Immature natural killer cell (primary cell): Measurements from ENCODE around the gene DOCK1. TPM values are rescaled to one million over a fixed set of nuclear protein-coding genes. Genes with fewer than 3 reads are reported as not detected.

ENCODE experiments used
- DNase-seq, 3 donors: peaks; one replicate each; pipeline ENCODE4 v3.0.0; 2022; ENCODE audit warnings: mixed read lengths in 1 of 3
- H3K27ac Mint-ChIP-seq, 6 donors: one replicate each; pipeline ENCODE4 v1.8.0; 2020; ENCODE audit warnings: mixed read lengths in 6 of 6, mild to moderate bottlenecking in 5 of 6, inconsistent platforms in 4 of 6, moderate library complexity in 3 of 6
- H3K27me3 Mint-ChIP-seq, 3 donors: one replicate each; pipeline ENCODE4 v1.8.0; 2020 to 2021; ENCODE audit warnings: low read depth in 3 of 3, mild to moderate bottlenecking in 3 of 3, mixed read lengths in 3 of 3, moderate library complexity in 3 of 3, inconsistent platforms in 1 of 3
- H3K36me3 Mint-ChIP-seq, 3 donors: one replicate each; pipeline ENCODE4 v1.8.0; 2020; ENCODE audit warnings: mixed read lengths in 3 of 3, inconsistent platforms in 2 of 3, mild to moderate bottlenecking in 2 of 3
- H3K4me1 Mint-ChIP-seq, 2 donors: one replicate each; pipeline ENCODE4 v1.8.0; 2020; ENCODE audit warnings: inconsistent platforms in 2 of 2, mild to moderate bottlenecking in 2 of 2, mixed read lengths in 2 of 2, moderate library complexity in 1 of 2
- H3K4me3 Mint-ChIP-seq, 5 donors: one replicate each; pipeline ENCODE4 v1.8.0; 2020; ENCODE audit warnings: mild to moderate bottlenecking in 5 of 5, mixed read lengths in 5 of 5, inconsistent platforms in 3 of 5, moderate library complexity in 3 of 5
- H3K9me3 Mint-ChIP-seq, 6 donors: one replicate each; pipeline ENCODE4 v1.8.0; 2020; ENCODE audit warnings: mild to moderate bottlenecking in 6 of 6, mixed read lengths in 6 of 6, inconsistent platforms in 4 of 6, moderate library complexity in 3 of 6
- polyA plus RNA-seq, 3 donors: library from polyadenylated mRNA; unstranded; fragments of 300-500 nt; fragmentation: Illumina TruSeq; gene quantifications; one replicate each; pipeline ENCODE4 v1.2.3, GENCODE V29; 2021

The DOCK1 gene
- polyA plus RNA-seq, 3 donors from 2014 or later, result 0.37 TPM; not detected in 2

DNA sequence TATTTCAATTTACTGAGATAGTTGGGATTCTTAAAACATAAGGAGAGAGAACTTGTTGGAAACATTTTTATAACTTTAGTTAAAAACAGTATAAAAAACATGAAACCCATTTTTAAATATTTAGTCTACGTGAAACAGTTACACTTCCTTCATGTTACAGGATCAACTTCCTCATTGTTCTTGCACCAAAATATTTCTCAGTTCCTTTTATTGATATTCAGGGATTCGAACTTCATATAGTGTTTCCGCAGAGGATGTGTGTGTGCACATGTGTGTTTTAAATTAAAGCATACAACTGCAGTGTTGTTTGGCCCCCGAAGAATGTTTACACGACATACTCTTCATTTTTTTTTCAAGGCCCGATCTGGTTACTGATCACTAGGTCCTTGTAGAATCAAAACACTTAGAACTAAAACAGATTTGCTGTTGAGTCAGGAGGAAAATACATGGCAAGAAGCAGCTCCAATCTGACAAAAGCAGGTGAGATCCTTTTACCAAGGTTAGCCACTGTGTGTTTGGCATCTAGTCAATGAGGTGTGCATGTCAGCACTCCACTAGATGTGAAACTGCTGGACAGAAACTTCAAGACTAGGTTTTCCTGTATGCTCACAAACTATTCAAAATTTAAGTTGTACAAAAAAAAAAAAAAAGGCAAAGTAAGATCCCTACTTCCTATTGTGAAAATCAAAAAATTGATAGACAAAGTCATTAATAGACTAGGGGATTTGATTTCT is 230.8 kb downstream of the DOCK1 start:
- Mint-ChIP-seq H3K36me3 (no peaks in the 10 kb centered on the region), H3K27me3 (peaks cover 0 to 1% (median 0%) of the 10 kb centered on the region in 3 donors), H3K9me3 (no peaks in the 10 kb centered on the region), H3K4me1 (no peaks in the 10 kb centered on the region), H3K27ac (no peak overlapping the region), H3K4me3 (no peak overlapping the region)
- DNase-seq, result no peak

DNA sequence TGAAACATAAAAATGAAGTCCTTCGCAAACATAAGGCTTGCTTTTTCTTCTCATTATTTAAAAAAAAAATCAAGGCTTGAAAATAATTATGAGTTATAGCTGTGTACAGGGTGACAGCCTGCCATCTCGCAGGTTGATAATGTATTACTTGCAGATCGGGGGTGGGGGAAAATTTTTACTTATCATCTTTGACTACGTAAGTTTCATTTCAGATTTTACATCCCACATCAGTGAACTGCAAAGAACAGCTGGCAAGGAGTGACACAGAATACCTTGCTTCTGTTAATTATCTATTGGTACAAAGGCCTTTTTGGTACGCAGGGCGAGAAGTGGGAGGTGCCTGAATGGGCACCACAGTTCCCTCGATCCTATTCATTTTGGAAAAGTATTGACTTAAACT is 232.2 kb downstream of the DOCK1 start:
- H3K4me1 Mint-ChIP-seq, result no peaks in the 10 kb centered on the region
- DNase-seq, result no peak
- no peak overlapping the region for H3K4me3 Mint-ChIP-seq
- no peaks in the 10 kb centered on the region for H3K36me3 Mint-ChIP-seq
- no peak overlapping the region for H3K27ac Mint-ChIP-seq
- peaks cover 0 to 2% (median 1%) of the 10 kb centered on the region in 3 donors for H3K27me3 Mint-ChIP-seq
- H3K9me3 Mint-ChIP-seq, result no peaks in the 10 kb centered on the region

DNA sequence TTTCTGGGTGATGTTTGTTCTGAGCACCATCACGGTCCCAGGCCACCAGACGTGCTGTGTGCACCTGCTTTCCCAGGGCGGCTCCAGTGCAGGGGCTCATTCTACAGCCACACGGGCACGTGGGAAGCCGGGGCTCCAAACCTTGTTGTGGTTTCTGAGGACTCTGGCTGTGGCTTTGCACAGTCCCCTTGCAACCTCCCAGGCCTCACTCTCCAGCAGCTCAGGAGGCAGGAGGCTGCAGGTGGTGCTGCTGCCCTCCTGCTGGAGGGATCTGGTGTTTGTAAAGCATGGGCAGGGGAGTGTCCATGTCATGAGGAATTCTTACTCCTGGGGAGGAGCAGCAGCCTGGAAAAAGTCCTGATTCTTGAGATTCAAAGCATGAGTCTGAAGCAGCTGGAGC is 236.9 kb downstream of the DOCK1 start:
- Mint-ChIP-seq H3K4me1 (no peaks in the 10 kb centered on the region), H3K36me3 (no peaks in the 10 kb centered on the region), H3K4me3 (no peak overlapping the region), H3K9me3 (no peaks in the 10 kb centered on the region), H3K27ac (no peak overlapping the region), H3K27me3 (peaks cover 0 to 3% (median 0%) of the 10 kb centered on the region in 3 donors)
- DNase-seq, result no peak

DNA sequence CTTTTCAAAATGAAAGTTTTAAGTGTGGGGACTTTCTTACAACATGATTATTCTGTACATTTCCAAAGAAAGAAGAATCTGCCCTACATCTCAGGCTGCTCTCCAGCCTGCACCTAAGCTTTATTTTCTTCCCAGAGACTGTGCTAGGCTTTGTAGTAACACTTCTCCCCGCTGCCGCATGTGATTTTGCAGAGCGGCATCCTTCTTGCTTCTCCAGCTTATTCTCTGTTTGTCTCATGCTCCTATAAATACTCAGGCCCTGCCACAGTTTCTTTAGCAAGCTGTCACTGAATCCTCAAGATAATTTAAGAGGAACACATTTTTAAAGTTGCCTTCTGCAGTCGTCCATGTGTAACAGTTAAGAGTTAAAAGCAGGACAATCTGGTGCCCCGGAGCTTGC is 237.6 kb downstream of the DOCK1 start:
- no peak for DNase-seq
- Mint-ChIP-seq H3K4me3 (no peak overlapping the region), H3K27me3 (peaks cover 0 to 3% (median 0%) of the 10 kb centered on the region in 3 donors), H3K27ac (no peak overlapping the region), H3K36me3 (no peaks in the 10 kb centered on the region), H3K4me1 (no peaks in the 10 kb centered on the region), H3K9me3 (peaks cover 0 to 2% (median 0%) of the 10 kb centered on the region in 6 donors)

DNA sequence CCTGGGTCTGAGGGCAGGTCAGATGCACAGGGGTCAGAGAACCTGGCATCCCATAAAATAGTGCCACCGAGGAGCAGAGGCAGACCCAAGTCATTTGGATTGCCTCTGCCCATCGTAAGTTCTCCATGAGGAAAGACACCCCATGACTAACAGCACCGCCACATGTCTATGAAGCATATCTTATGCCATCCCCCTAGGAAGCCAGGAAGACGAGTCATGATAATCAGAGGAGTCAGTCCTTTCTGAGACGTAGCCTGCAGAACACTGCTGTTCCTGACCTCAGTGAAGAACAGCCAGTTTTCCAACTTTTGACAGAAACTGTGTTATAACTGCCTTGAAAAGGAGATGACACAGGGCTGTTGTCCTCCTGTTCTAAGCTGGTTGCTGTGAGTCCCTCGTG is 239.9 kb downstream of the DOCK1 start:
- peaks cover 0 to 6% (median 4%) of the 10 kb centered on the region in 3 donors for H3K27me3 Mint-ChIP-seq
- no peak overlapping the region for H3K27ac Mint-ChIP-seq
- H3K36me3 Mint-ChIP-seq, result no peaks in the 10 kb centered on the region
- peaks cover 0 to 2% (median 0%) of the 10 kb centered on the region in 6 donors for H3K9me3 Mint-ChIP-seq
- peaks cover 0 to 3% of the 10 kb centered on the region in 2 donors for H3K4me1 Mint-ChIP-seq
- no peak for DNase-seq
- no peak overlapping the region for H3K4me3 Mint-ChIP-seq

DNA sequence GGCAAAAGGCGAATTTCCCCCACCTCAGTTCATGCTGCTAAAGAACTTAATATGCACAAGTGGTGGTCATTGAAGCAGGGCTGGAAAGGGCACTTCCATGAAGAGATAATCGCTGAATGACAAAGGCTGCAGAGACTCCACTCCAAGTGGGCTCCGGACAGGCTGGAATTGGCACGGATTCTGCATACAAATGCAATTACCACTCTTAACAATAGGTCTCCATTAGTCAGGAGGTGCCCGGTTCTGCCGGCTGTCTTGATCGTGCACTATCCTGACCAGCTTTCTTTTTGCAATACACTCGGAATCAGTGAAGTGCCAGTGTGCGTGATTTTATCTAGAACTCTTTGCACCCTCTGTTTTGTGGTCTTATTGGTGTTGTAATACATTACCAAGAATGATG is 241.4 kb downstream of the DOCK1 start:
- H3K4me1 Mint-ChIP-seq, result peaks cover 0 to 3% of the 10 kb centered on the region in 2 donors
- no peak overlapping the region for H3K4me3 Mint-ChIP-seq
- no peaks in the 10 kb centered on the region for H3K36me3 Mint-ChIP-seq
- DNase-seq, result no peak
- peaks cover 0 to 6% (median 4%) of the 10 kb centered on the region in 3 donors for H3K27me3 Mint-ChIP-seq
- peaks cover 0 to 2% (median 0%) of the 10 kb centered on the region in 6 donors for H3K9me3 Mint-ChIP-seq
- H3K27ac Mint-ChIP-seq, result no peak overlapping the region

DNA sequence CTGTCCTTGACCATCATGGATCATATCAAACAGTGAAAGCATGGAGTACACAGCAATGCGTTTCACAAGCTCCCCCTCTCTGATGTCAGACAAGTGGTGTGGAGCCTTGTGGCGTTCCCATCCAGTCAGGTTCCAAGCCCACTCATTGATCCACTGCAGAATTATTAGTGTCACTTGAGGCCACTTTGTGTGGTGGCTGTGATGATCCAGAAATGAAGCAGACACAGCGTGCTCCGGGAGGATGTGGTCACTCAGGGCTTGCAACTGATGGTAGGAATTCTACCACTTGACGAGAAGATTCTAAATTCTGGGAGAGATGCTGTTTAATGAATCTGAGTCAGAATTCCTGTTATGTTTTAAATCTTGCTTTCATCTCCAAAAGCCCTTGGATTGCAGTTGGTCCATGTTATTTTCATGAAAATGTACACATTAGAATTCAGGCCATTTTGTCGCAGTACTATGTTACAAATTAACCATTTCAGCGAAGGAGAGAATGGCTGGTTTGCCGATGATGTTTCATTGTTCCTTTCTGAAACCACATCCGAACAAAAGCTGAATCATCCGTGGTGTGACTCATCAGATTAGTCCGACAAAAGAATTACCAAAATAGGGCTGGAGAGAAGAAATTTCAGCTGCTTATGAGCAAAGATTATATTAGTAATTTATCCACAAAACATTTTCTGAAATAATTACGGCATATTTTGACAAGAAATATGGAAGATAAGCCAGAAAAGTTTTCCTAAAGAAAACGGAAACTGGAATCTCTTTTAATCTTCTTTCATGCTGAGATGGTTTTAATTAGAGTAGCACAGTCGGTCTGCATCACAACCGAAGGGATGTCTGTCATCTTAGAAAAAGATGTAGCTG is 243.1 kb downstream of the DOCK1 start:
- no peaks in the 10 kb centered on the region for H3K36me3 Mint-ChIP-seq
- peaks cover 0 to 3% of the 10 kb centered on the region in 2 donors for H3K4me1 Mint-ChIP-seq
- H3K27ac Mint-ChIP-seq, result no peak overlapping the region
- H3K4me3 Mint-ChIP-seq, result no peak overlapping the region
- peaks cover 0 to 4% (median 3%) of the 10 kb centered on the region in 3 donors for H3K27me3 Mint-ChIP-seq
- H3K9me3 Mint-ChIP-seq, result peaks cover 0 to 2% (median 0%) of the 10 kb centered on the region in 6 donors
- DNase-seq, result no peak

DNA sequence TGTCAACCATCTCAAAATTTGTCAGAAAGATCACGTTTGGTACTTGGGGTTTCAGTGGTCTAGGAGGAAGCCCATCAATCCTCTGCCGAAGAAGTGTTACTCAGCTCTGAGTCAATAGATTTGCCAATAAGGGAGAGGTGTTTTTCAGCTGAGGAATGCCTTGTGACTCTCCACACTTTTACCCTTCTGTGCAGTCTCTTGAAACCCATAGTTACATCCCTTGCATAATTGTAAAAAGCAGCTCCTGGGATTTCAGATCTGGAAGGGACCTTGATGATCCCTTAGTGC is 243.6 kb downstream of the DOCK1 start:
- Mint-ChIP-seq H3K27ac (no peak overlapping the region), H3K36me3 (no peaks in the 10 kb centered on the region), H3K4me1 (peaks cover 0 to 3% of the 10 kb centered on the region in 2 donors), H3K27me3 (peaks cover 0 to 4% (median 3%) of the 10 kb centered on the region in 3 donors), H3K9me3 (peaks cover 0 to 2% (median 0%) of the 10 kb centered on the region in 6 donors), H3K4me3 (no peak overlapping the region)
- DNase-seq, result no peak

DNA sequence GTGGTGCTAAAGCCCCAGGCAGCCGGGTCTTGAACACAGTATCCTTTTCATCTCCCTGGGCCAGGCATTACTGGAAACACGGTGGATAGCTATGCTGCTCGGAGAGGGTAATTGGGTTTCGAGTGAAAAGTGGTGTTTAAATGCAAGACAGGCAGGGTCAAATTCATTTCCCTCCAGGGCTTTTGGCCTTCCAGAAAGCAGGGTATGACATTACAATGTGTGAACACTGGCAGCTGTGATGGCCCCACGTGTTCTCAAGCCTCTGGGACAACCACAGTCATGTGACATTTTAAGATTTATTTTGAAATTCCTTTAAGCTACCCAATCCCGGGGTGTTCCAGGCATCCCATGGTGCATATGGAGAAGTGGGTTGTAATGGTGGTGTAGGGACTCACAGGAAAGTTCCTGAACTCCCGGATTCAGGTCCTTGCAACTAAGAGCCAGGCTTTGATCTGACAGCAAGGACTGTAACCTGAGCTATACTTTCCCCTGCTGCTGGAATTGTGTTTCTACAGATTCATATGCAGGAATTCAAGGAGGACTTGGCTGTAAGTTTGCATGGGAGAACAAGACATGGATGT is 244.4 kb downstream of the DOCK1 start:
- H3K27ac Mint-ChIP-seq, result no peak overlapping the region
- H3K4me1 Mint-ChIP-seq, result peaks cover 0 to 3% of the 10 kb centered on the region in 2 donors
- no peaks in the 10 kb centered on the region for H3K36me3 Mint-ChIP-seq
- peaks cover 0 to 4% (median 3%) of the 10 kb centered on the region in 3 donors for H3K27me3 Mint-ChIP-seq
- no peak for DNase-seq
- H3K4me3 Mint-ChIP-seq, result no peak overlapping the region
- peaks cover 0 to 2% (median 0%) of the 10 kb centered on the region in 6 donors for H3K9me3 Mint-ChIP-seq

DNA sequence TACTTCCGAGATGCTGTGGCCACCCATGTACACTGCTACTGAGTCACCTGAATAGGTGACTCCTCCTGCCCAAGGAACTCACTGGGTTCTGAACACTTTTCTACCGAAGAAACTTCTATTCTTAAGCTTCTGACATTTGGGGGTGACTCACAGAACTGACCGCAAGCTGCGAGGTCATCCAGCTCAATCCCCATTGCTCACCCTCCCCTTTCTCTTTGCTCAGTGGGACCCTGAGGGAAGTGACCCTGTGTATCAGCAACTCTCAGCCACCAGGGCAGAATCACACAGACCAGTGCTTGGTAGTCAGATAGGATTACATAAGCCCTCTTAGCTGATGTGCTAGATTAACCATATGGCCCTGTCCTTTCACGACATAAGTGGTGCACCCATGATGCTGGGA is 244.9 kb downstream of the DOCK1 start:
- Mint-ChIP-seq H3K36me3 (no peaks in the 10 kb centered on the region), H3K9me3 (peaks cover 0 to 2% (median 0%) of the 10 kb centered on the region in 6 donors), H3K4me1 (peaks cover 0 to 3% of the 10 kb centered on the region in 2 donors), H3K27me3 (peaks cover 0 to 4% (median 3%) of the 10 kb centered on the region in 3 donors), H3K4me3 (no peak overlapping the region), H3K27ac (no peak overlapping the region)
- DNase-seq, result no peak

DNA sequence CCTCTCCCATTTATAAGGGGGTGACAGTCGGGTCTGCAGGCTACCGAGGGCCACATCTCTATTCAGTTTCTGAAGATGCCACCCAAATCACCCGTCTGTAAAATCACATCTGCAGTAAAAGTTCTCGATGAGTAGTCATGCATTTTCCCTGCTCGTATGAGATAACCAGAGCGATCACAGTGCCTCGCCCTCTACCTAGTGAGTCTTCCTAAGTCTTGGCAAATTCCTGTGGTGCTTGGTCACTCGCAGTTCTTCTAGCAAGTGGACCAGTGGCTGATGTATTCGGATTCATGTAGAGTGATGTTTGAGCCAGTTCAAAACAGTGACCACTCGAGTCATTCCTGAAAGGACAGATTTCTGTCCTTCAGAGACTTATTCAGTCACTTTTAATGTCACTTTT is 246.3 kb downstream of the DOCK1 start:
- no peak for DNase-seq
- H3K9me3 Mint-ChIP-seq, result peaks cover 0 to 5% (median 0%) of the 10 kb centered on the region in 6 donors
- H3K4me1 Mint-ChIP-seq, result peaks cover 0 to 3% of the 10 kb centered on the region in 2 donors
- H3K27ac Mint-ChIP-seq, result no peak overlapping the region
- H3K4me3 Mint-ChIP-seq, result no peak overlapping the region
- peaks cover 0 to 6% (median 3%) of the 10 kb centered on the region in 3 donors for H3K27me3 Mint-ChIP-seq
- H3K36me3 Mint-ChIP-seq, result no peaks in the 10 kb centered on the region

DNA sequence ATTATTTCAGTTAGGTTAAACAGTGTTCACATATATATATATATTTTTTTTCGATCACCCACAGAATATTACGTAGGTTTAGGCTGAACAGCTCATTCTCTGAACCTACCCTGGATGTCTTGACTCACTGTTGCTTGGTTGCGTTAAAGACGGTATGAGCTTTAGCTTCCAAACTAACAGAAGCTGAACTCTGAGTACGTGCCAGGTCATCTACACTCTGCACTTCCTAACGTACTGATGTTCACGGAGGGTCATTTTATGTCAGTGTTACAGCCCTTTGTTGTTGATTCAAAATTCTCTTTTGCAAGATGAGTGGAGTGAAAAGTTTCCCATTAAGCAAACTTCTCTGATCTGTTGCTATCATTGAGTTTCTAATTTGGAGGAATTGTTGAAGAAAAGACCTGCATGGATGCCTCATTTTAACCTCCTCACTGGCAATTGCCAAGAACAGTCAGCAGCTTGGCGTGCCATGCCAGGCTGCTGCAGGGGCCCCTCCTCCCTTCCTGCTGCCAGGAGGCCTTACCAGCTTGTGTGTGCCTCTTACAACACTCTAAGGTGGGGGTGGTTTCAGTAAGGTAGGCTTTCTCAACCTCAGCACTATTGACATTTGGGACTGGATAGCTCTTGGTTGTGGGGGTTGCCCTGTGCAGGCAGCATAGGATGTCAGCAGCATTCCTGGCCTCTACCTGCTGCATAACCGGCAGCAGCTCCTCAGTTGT is 246.9 kb downstream of the DOCK1 start:
- no peaks in the 10 kb centered on the region for H3K36me3 Mint-ChIP-seq
- peaks cover 0 to 3% of the 10 kb centered on the region in 2 donors for H3K4me1 Mint-ChIP-seq
- H3K27me3 Mint-ChIP-seq, result peaks cover 0 to 9% (median 6%) of the 10 kb centered on the region in 3 donors
- H3K27ac Mint-ChIP-seq, result no peak overlapping the region
- DNase-seq, result no peak
- peaks cover 0 to 5% (median 0%) of the 10 kb centered on the region in 6 donors for H3K9me3 Mint-ChIP-seq
- no peak overlapping the region for H3K4me3 Mint-ChIP-seq

DNA sequence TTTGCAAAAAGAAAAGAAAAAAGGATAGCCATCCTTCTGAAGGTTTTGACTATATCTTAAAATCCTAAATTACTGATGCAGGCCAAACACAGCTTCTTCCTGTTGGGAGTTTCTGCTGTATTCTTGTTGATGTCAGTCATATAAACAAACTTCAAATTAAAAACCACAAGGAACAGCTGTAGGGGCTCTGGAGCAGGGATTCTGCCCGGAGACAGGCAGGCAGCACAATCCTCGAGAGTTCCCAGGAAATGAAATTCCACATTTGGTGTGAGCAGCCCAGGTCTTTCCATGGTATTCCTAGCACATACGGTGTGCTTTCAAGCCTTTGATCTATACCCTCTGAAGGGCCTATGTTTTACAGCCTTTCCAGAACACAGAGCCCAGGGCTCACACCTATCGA is 248.0 kb downstream of the DOCK1 start:
- Mint-ChIP-seq H3K4me3 (no peak overlapping the region), H3K9me3 (peaks cover 0 to 4% (median 0%) of the 10 kb centered on the region in 6 donors), H3K27me3 (peaks cover 1 to 10% (median 4%) of the 10 kb centered on the region in 3 donors), H3K4me1 (no peaks in the 10 kb centered on the region), H3K36me3 (no peaks in the 10 kb centered on the region), H3K27ac (no peak overlapping the region)
- no peak for DNase-seq
